Activated gamma-delta T cell treated with Interleukin-2 at 50 U/mL for 16 hours (primary cell): ENCODE results near the gene CLASP1.
"Not testable (repeated sequence)": the region's sequence is repeated elsewhere in the genome, so short reads cannot be mapped to it uniquely, and the experiment has no call there.

Source experiments
- DNase-seq: peaks from one replicate; pipeline ENCODE4 v3.0.0-alpha.2; 2020

Gene CLASP1

DNA sequence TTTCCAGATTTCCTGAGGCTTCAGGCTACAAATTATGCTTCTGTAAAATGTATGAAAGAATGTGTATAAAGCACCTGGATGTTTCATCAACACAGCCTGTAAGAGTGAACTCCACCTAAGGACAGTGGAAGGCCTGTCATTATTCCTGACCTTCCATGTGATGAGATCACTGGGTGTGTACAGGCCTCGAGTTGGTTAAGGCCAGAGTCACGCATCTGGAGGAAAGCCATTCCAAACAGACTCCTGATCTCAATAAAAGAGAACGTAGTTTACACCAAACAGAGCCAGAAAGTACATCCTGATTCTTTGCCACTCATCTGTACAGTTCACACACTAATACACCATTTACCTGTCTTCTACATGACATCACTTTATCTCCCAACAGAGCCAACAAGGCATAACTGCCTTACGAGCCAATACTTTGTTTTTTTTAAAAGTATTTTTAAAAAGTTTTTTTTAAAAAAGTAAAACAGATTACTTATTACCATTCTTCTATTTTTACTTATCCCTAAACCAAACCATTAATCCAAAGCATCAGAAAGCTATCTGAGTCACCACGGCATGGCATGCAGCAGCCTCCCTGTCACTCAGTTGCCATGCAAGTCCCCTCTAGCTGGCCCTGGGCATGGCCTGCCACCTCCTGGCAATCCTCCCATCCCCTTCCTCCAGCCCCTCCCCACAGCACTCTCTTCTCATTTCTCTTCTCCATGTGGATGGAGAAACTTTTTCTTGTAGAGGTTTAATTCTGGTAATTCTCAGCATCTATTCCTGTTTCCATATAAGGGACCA, 285.4 kb downstream of the CLASP1 start:
- no peak for DNase-seq

DNA sequence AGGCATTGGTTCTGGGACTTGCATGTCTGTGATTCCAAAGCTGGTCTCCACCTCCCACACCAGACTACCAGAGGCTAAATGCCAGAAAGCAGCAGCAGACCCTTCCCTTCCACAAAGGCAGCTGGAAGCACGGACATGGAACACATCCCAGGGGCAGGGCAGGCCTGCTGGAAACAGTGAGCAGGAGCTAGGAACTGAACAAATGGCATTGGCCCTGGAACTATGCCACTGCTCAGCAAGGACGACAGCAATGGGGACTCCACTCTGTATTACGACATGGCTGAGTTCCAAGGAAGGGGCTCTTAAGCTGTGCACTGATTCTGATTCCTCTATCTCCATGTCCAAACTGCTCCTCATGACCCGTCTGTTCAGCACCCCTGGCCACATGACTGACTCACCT, 286.5 kb downstream of the CLASP1 start:
- DNase-seq = no peak

DNA sequence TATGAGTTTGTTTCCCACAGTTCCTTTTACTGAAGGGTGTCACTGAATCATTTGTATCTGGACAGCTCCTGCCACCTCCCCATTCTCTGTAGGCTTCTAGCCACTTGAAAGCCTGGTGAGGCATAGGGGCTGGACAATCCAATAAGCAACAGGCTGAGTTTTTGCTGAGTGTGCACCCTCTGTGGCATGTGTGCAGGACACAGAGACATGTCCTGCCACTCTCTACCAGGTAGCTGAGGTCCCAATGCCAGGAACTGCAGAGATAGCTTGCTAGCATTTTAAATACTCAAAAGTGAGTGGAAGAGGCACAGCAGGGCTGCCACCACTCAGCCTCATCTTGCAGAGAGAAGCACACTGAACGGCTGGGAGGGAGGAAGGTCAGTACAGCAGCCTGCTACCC, 287.0 kb downstream of the CLASP1 start:
- DNase-seq = no peak

DNA sequence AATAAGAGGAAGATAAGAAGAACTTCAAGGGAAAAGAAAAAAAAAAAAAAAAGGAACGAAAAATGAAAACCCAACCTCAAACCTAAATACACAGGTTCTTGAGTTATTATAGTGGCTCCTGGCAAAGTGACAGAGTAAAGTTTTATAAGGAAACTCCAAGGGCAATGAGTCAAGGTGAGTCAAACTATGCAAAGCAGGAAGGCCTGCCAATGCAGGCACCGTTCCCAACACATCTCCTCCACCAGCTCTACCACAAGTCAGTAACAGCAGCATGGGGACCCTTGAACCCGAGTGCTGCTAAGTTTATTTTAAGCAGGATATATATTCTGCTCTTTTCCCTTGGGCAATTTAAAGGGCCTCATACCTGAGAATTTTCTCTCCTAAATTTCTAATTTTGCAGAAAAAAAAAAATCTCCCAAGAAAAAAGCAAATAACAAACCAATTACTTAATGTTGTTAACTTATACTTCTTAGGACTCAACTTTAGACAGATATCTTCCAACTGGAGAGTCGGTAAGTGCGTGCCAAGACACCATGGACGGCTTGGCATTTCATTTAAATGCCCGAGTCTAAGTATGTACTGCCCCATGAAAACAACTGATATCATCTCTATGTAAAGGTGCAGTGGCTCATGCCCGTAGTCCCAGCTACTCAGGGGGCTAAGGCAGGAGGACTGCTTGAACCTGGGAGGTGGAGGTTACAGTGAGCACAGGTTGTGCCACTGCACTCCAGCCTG, 288.5 kb downstream of the CLASP1 start:
- no peak for DNase-seq

DNA sequence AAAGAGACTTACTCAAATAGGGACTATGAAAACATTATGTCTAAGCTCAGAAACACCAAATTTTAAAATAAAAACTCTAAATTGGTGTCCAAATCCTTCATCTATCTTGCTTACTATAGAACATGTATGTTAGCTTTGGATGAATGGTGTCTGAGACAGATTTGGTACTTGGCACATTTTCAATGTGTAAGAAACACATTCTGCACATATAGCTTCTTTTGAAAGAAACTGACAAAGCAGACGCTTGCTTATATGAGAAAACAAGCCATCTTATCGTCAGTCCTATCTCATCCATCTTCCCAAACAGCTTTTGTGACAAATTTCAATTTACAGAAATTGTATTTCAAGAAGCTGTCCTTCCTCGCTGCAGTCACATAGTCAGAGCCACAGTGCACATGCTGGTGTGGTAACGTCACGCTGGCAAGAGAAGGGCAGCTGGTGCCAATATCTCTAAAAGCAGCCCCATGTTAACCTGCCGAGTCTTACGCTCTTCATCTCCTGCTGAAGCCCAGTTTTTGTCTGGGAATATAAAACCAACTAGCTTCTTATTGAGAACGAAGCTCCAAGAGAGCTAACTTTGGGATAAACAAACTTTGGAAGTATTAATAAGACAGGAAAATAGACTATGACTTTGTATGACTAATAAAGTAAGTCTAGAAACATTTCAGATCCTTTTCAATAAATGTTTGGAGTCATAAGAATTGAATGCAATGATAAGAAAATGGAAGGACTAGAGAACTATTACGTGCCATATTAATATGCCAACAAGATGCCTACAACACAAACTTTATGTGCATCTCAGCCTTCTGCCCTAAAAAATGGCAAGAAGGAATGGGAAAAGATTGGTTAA, 289.3 kb downstream of the CLASP1 start:
- DNase-seq = no peak

DNA sequence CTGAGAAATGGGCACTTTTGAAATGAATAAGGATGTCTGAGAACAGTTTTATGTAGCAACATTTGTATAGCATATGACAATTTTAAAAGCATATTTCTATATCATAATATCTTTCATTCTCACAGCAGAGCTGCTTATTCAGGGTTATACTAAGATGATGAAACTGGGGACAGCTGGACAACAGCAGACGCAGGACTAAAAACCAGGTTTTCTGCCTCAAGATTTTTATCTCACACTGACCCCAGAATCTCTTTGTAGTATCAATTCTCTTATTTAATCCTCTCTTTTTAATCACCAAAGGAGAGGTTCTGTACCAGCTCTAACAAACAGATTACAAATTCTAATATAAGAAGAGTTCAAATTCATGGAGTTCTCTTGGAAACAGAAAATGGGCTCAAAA, 290.1 kb downstream of the CLASP1 start:
- DNase-seq = no peak

DNA sequence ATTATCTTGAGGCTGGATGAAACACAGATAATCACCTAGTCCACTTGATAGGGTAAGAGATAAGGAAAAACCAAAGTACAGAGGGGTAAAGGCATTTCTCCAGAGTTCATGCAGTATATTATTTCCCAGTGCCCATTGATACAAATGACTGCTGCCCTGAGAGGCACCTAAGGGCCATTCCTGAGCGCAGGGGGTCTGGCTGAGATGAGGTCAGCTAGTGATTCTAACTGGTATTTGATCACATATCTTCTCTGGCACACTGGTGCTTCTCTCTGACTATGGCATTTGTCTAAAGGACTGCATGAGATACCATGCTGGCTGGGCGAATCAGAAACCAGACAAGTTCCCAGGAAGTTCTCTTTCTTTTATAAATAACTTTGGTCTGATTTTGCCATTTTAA, 291.0 kb downstream of the CLASP1 start:
- no peak for DNase-seq

DNA sequence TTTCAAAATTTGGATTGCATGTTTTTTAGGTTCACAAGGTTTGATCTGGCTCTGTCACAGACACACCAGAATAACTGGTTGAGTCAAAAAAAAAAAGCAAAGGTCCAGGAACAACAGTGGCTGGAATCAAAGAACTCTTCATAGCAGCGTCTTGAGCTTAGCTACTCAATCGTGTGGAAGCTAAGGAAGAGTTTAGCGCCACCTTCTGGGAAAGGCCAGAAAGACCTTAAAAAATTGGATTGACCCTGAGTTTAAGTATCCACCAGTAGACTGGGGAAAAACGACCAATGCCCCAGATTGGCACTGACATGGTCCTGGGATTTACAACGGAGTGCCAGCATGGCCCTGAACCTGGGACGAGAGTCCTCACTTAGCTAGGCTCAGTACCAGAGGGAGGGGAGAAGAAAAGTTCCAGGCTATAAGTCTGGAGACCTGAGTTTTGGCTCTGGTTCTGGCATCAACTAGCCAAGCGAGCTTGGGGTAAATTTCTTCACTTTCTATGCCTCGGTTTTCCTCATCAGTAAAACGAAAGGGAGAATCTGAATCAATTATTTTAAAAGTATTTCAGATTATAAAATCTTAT, 293.1 kb downstream of the CLASP1 start:
- no peak for DNase-seq

DNA sequence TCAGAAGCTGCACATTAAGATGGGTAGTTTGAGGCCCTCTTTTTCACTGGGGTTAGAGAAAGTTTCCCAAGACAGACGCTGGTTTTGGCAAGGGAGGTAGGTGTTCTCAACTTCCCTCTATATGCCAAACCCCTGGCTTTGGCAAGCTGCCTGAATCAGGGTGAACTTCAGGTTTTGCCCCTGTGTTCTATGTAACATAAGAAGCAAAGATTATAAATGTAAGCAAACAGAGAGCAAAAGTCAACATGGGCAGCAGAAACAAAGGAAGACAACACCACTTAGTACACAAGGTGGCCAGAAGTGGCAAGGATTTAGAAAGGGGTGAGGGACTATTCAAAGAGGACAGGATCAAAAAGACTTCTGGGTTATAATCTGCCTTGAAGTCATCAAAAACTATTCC, 293.8 kb downstream of the CLASP1 start:
- no peak for DNase-seq

DNA sequence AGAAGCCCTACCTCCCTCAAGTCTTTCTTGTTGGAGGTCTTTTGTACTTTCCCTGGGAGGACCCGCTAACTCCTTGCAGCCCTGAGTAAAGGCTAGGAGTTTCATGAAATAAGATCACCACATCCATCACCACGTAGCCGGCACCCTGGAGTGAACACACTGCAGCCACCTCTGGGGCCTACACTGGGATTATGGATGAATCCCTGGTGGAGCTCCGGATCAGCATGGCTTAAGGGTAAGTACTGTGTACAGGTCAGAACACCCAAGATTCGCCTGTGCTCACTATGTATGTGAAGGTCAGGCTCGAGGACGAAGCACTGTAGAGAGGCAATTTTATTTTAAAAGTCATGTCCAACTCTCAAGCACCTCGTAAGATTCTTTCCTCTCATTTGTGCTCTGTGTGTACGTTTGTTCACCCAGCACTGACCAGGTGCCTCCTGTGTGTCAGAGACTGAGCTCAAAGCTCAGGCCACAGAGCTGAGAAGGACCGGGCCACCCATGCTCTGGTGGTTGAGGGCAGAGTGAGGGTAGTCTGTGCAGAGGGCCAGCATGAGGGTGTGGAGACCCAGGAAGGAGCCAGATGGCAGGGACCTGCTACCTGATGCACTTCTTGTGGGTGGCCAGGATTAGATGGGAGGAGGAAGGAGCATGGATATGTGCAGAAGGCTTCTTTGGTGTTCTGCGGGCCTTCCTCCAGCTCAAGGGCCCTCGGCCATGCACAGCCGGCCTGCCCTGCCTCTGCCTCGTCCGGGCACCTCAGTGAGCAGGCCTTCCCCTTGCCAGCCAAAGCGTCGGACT, 297.5 kb downstream of the CLASP1 start:
- no peak for DNase-seq

DNA sequence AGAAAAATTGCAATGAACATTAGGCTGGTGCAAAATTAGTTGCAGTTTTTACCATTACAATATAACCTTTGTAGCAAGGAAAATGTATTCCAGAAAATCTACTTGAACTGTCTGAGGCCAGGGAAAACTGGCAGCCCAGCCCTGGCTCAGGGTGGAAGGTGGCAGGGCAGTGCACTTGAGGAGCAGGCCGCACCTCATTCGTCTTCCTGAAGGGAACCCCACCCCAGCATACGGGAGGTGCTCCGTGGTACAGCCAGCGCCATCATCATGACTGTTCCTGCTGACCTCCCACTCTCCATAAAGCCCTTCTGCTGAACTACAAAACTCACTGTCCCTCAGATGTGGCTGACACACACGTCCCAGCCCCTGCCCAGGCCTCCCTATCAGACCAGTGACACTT, 298.4 kb downstream of the CLASP1 start:
- no peak for DNase-seq

DNA sequence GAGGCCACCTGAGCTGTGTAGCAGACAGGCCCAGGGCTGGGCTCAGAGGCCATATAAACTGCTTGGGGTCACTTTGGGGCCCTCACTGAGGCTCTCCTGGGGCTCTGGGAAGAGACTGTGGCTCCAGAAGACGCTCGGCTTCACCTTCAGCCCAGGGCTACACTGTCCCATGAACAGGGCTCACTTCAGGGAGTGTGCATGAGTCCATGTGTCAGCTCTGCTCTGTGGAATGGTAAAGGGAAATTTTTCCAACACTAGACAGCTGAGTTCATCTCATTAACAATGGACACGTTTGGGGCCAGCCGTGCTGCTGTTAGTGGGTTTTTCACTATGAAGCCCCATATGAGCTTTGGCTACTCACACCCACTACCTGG, 298.9 kb downstream of the CLASP1 start:
- DNase-seq = no peak

DNA sequence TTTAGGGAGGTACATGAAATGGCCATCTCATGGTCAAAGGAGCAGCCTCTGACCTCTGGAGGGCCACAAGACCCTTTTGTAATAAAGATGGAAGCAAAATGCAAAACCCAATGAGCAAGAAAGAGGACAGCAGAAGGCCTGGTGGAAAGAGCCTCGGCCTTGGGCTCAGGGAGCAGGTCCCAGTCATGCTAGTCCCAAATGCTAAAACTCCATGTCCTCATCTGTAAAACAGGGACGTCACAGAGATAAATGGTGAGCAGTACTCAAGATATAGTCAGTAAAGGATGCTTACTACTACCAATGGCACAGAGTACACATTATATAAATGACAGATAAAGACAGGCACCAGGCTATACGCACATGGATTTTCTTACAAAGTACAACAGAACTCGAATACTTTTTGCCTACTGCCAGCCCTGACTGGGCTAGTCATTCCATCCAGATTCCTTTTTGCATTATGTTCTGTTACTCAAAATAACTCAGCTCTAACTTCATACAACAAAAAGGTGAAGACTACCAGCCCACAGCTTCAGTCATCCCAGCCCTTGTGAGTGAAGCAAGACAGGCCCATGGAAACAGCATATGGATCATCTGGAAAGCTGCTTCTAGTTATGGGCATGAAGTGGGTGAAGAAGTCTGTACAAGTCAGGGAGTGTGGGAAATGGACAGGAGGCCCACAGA, 299.4 kb downstream of the CLASP1 start:
- DNase-seq = no peak

DNA sequence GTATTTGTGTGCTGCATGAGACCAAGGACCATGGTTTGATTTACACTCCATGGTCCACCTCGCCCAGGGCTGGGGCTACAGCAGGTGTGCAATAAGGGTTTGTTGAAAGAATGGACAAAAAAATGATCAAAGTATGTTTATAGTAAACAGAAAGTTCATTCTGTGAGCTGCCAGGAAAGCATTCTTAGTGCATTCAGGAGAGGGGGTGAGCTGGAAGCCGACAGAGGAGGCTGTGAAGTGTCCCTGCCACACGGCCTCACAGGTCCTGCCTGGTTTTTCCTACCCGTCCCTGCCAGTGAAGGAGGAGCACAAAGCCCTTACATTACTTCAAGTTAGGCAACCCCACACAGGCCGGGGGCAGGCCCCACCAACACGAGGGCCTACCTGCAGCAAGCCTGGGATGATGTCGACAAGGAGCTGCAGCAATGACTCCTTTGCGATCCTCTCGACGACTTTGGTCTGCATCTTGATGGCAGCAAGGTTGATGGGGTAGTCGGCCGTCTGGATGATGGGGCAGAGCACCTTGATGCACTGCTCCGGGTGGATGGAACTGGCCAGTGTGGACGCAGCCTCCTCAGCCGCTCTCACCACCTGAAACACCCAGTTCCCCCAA, 301.0 kb downstream of the CLASP1 start:
- no peak for DNase-seq

DNA sequence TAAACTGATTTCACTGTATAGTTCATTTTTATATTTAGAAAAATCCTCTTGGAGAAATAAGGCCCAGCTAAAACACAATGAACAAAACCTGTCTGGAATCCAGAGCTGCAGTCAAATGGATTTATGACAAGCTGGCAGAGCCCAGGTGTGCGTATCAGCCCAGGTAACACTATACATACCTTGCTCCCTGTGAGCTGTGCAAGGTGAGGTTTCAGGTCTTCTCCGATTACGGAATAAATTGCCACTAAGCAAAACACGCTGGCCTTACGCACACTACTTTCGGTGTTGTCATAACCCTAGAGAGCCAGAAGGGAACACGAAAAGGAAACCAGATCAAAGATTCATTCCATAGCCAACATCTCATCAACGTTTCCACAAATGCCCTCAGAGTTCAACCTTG, 302.4 kb downstream of the CLASP1 start:
- no peak for DNase-seq

DNA sequence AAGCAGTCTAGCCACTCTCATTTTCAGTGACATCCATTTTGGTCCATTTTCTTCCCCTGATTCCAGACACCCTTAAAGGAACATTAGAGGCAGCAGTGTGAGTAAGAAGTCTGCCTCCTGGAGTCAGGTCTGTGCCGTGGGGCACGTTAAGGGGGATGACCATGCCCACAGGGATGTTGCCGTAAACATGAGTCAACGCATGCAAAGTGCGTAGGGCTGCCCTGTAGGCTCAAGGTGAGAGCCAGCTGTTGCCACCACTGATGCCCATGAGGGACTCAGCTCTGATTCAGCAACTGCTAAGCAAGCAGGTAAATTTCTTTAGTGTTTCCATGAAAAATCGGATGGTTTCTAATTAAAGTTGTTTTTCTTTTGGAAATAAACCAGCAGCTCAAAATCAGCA, 302.9 kb downstream of the CLASP1 start:
- DNase-seq = no peak

DNA sequence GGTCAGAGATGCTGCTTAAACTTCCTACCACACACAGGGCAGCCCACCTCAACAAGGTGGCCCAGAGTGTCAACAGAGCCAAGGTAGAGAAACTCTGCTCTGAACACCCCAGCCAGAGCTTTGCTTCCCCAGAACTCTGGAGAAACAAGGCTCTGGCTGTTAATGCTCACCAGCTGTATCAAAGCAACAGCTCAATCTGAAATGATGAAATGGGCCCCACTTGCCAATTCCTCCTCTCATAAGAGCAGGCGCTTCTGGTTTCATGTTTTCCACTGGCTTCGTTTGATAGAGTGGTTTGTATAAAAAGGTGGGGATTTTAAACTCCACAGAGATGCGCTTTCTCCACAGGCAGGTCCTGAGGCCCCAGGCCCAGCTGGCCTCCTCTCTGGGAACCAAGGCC, 303.4 kb downstream of the CLASP1 start:
- no peak for DNase-seq

DNA sequence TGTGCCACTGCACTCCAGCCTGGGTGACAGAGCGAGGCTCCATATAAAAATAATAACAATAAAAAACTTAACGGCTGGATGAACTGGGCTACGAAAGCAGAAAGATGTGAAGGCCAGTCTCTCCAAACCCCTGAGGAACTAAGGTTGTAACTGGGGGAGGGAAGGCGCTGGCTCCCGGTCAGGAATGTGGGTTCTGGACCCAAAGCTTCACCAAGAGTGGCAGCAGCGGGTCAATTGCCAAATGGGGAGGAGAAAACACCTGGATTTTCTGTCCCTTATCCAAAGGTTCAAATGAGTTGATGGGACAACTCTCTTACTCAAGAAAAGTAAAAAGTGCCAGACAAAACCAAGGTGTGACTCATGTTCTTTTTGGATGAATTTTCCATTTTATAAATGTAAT, 304.2 kb downstream of the CLASP1 start:
- DNase-seq = no peak

DNA sequence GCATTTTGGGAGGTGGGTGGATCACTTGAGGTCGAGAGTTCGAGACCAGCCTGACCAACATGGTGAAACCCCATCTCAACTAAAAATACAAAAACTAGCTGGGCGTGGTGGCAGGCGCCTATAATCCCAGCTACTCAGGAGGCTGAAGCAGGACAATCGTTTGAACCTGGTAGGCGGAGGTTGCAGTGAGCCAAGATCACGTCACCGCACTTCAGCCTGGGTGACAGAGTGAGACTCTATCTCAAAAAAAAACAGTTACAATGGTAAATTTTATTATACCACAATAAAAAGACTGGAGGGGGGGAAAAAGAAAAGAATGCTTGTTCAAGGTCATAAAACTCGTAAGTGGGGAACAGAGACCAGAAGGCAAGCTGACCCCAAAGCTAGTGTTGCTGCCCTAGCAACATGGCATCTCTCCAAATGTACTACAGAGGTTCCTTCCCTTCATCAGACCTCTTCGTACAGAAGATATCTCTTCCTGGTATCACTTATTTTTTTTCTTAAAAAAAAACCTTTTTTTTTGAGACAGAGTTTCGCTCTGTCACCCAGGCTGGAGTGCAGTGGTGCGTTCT, 305.3 kb downstream of the CLASP1 start:
- DNase-seq = not testable (repeated sequence)

DNA sequence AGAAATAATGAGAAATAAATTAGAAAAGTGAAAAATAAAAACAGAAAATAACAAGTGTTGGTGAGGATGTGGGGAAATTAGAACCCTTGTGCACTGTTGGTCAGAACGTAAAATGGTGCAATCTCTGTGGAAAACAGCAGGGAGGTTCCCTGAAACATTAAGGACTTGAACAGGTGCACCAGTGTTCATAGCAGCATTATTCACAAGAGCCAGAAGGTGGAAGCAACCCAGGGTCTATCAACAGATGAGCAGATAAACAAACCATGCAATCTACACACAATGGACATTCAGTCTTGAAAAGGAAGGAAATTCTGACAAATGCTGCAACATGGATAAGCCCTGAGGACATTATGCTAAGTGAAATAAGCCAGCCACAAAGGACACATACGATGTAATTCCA, 306.1 kb downstream of the CLASP1 start:
- no peak for DNase-seq

DNA sequence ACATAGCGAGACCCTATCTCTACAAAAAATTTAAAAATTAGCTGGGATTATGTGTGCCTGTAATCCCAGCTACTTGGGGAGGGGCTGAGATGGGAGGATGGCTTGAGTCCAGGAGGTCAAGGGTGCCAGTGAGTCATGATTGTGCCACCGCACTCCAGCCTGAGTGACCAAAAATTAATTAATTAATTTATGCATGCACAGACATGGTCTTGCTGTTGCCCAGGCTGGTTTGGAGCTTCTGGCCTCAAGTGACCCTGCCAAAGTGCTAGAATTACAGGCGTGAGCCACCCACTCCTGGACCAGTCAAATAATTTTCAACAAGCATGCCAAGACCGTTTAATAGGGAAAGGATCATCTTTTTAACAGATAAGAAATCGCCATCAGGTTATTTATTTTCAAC, 306.5 kb downstream of the CLASP1 start:
- no peak for DNase-seq
